Lung microvascular endothelial cell (primary cell): ENCODE results near the gene RHOD. TPM values are rescaled to one million over a fixed set of nuclear protein-coding genes. Genes with fewer than 3 reads are reported as not detected.

Source experiments
- DNase-seq, 2 donors: peaks; one replicate each; pipeline versions ENCODE4 v3.0.0 to v3.0.0-alpha.2; 2010; ENCODE audit warnings: low read depth in 2 of 2
- total RNA-seq: library from RNA; depleted of rRNA; stranded (reverse); fragments of >200 nt; gene quantifications from 2 replicates; pipeline ENCODE4 v1.2.1, GENCODE V29; 2014

The RHOD gene
- total RNA-seq, 1 donor from 2014 or later = 23.6 TPM

- DNase-seq = no peak
Measured at GRCh38 chr11:67114275-67114896, 57.7 kb downstream of the RHOD start.

GRCh38 chr11:67116758-67117105 is 60.1 kb downstream of the RHOD start:
- no peak for DNase-seq

- DNase-seq = no peak
Measured at GRCh38 chr11:67117176-67117575, 60.5 kb downstream of the RHOD start.

GRCh38 chr11:67117672-67118180 is 61.1 kb downstream of the RHOD start:
- peak; percentile 33 to 36 for DNase-seq

- DNase-seq = peak; percentile 18 to 37
Measured at GRCh38 chr11:67118181-67118766, 61.6 kb downstream of the RHOD start.

GRCh38 chr11:67118801-67119584 is 62.3 kb downstream of the RHOD start, which contains the start of gene KDM2A:
TSS of gene KDM2A (plus strand) at chr11:67119263. CDS start at chr11:67121317, 2,054 bp downstream.
- peak; percentile 99 to 100 for DNase-seq

- DNase-seq = peak; percentile 37 to 46
Measured at GRCh38 chr11:67119585-67120391, 63.1 kb downstream of the RHOD start.

GRCh38 chr11:67120456-67120855 is 63.8 kb downstream of the RHOD start:
- no peak for DNase-seq

- DNase-seq = peak; percentile 33 to 62
Measured at GRCh38 chr11:67120881-67121710, 64.4 kb downstream of the RHOD start.

Other genes with a start within 250 kb of the RHOD start
- 12.9 and 19.4 TPM in 2 replicates for gene RCE1, start 213.4 kb upstream of the RHOD start, total RNA-seq
- gene LRFN4, start 199.8 kb upstream of the RHOD start, total RNA-seq = 11.8 and 14.3 TPM in 2 replicates
- gene PC, start 98.5 kb upstream of the RHOD start, total RNA-seq = 7.2 and 10.5 TPM in 2 replicates
- gene C11orf86, start 81.5 kb upstream of the RHOD start, total RNA-seq = not detected in 2 replicates
- gene SYT12, start 33.7 kb upstream of the RHOD start, total RNA-seq = under 0.01 TPM in 2 replicates
- gene KDM2A, start 62.4 kb downstream of the RHOD start, total RNA-seq = 23.8 and 31.7 TPM in 2 replicates
- gene GRK2, start 209.6 kb downstream of the RHOD start, total RNA-seq = 28.8 and 29.6 TPM in 2 replicates
- gene ANKRD13D, start 232.5 kb downstream of the RHOD start, total RNA-seq = 17.2 and 30.2 TPM in 2 replicates
- 7.2 and 7.3 TPM in 2 replicates for gene SSH3, start 246.7 kb downstream of the RHOD start, total RNA-seq